DLD1 (cell line): ENCODE results near the gene RAP2A.

ENCODE experiments used
- in situ Hi-C: cut with HindIII; loops from 2 replicates; pipeline ENCODE4 v1.10.0; 2017; ENCODE audit warnings: low sequenced_read_pairs

Gene RAP2A

DNA sequence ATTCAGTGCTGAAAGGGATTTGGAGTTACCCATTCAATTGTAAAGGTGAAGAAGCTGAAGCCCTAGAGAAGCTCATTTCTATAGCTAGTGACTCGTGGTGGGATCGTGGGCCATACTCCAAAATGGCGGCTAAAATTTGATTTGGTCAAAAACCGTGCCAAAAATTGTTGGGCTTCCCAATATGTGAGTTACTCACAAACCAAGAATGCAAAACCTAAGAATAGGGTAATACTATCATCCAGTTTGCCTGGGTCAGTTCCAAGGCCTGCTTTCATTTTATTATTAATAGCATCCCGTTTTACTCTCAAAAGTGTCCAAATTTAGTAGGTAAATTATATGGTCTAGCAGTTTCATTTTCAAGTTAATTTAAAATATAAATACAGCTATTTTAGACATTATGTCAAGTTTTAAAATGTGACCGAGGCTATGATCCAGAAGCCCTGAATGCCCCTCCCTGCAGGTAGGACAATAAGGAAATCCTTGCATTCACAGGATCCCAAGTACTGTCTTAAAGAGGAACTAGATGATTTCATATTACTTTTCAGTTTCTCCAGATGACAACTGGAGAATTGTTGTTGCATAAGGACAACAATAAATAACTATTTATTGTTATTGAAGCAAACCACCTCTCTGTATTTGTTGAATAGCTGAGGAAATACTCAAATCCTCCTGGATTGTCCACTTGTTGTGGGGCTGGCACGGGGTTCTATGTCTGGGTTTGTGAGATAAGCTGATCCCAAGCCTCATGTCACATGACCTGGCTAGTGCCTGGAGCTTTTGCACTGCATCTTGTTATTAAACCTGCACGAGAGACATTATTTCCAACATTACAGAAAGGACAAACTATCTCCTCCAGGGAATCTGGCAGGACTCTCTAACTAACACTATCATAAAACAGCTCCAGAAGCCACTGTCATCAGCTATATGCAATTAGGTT is 11.6 kb upstream of the RAP2A start:
- in situ Hi-C loops: no loop called here

DNA sequence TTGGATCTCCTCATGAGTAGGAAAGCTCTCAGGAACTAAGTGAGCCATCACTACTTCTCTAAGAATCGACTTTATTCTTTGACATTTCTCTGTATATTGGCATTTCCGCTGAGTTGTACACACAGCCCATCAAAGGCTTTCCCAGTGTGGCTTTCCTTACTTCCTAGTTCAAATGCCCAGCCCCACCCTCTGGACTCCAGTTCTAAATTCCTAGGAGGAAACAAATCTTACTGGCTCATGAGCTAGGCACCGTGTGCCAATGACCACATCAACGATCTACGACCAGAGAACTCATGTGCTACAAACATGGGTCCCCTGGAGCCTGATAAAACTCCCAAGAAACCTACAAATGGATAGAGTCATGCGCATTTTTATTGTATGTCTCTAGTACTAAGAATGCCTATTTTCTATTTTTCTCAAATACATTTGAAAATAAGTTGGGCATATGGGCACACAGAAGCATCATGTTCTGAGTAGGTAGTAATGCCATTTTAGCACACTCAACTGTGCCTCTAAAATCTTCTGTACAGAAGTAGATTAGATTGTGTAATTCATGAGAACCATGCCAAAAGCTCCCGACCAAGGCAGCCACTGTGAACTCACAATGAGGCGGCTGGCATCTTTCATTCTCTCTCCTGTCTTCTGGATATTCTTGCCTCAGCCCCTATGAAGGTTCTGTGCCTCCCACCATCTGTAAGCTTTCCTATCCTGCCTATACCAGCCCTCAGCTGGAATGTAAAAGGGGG is 10.5 kb upstream of the RAP2A start:
- in situ Hi-C loops: no loop called here

DNA sequence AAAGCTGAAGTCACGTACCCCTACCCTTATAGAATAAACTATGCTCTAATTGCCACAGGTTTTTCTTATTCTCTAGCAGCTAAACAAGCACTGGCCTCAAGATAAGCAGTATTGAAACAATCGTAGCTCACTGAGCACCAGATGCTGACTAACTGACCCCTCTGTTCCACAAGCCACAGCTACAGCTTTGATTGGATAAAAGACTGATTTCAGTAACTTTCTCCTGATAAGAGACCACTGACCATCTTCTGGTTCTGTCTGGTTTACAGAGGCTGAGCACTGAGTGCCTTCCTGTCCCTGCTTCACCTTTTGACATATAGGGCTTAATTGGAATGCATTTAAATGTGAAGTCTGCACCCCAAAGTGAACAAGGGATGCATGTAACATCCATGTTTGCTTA is 8.4 kb upstream of the RAP2A start:
- in situ Hi-C loops: loop anchor here (25.0 kb wide), 1 partner anchor 587 kb away; no protein-coding TSS in a partner anchor

DNA sequence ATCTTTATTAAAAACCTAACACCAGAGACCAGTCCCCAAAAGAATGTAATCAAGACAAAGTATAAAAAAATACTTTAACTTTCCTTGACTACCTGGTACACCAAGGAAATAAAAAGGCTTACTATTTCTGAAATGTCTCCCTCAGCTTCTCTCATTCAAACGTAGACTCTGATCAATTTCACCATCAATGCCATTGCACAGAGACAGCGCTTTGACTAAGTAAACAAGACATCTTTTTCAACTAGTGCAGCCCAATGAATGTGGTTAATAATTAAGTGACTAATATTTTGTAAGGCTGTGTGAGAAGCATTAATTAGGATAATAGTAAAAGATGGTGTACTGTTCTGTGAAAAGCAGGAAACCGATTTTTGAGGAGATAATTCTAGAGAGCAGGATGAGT is 7.3 kb upstream of the RAP2A start:
- in situ Hi-C loops: loop anchor here (25.0 kb wide), 1 partner anchor 586 kb away; no protein-coding TSS in a partner anchor

DNA sequence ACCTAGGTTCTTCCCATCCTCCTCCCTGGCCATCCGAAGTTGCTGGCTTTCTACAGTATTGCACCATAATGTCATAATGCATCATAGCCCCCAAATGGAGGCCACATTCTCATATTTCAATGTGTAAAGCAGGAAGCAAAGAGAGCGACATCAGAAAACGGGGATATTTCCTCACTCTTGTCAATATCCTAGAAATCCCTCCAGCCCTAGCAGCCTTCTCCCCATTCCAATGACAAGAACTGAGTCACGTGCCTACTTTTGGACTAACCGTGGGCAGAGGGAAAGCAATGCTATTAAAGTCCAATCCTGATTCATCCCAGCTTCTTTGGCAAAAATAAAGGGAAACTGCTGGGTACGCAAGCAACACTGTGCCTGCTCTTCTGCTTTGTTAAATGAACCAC is 4.3 kb upstream of the RAP2A start:
- in situ Hi-C loops: loop anchor here (25.0 kb wide), 1 partner anchor 583 kb away; no protein-coding TSS in a partner anchor

DNA sequence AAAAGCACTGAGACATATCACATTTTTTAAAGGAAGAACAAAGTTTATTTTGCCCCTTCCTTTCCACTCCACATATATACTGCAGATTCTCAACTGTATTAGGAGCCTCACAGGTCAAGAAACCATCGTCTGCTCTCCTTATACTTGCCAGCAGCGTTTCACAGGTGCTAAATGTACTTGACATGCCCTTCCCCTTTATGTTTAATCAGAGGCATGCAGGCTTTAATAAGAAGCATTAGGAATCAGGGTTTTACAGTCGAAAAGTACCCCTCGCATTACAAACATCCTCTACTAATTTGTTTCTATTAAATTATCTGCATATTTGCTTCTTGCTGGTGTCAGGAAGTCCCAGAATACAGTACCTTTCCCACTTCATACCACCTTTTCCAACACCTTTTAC is 3.7 kb upstream of the RAP2A start:
- in situ Hi-C loops: loop anchor here (25.0 kb wide), 1 partner anchor 582 kb away; no protein-coding TSS in a partner anchor

DNA sequence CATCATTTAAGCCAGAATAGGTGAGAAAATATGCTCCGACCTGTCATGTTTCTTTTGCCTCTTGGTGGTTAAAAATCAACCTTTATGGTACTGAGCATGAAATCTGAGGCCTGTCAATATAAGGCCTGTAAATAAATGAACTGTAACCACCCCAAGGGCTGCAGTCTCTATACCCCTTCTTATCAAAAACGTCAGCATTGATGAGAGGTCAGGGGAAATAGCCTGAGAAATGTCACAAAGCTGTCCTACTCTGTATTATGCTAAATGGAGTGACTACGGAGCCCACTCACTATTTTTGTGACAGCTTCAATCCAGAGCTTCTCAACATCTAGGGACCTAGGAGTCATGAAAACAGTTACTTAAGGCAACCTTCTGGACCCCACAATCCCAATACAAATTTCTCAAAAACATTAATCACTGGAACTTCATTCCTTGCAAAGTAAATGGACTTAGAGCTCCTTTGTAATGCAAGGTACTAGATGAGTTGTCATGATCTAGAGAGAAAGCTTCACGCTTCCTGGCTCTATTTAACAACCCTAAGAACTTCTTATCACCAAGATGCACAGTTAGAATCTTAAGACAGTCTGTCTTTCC is 2.7 kb upstream of the RAP2A start:
- in situ Hi-C loops: loop anchor here (25.0 kb wide), 1 partner anchor 581 kb away; no protein-coding TSS in a partner anchor

DNA sequence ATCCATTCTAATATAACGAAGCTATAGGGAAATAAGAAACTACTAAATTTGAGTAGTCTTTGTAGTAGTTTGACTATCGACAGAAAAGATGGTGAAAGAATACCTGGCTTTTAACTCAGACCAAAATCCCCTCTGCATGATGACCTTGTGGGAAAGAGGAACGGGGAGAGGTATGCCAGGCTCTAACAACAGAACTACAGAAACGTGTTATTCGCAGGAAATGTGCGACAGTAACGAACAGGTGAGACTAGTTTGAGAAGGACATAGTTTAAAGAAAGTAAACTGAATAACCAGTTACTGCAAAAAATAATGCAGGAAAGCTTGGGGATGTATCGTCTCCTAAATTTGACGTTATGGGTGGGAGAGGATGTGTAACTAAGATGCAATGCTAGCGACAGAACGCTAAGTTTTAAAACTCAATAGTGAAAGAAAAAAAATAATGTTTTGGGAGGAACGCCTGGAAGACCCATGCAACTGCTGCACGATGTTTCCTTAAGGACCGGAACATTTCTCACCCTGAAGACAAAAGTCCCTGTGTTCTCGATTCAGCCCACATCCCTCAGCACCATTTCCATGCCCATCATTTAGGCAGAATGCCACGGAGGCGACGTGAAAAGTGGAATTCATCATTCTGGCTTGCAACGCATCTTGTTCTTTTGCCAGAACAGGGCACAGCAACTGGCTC is 1.6 kb upstream of the RAP2A start:
- in situ Hi-C loops: loop anchor here (25.0 kb wide), 1 partner anchor 580 kb away; no protein-coding TSS in a partner anchor

DNA sequence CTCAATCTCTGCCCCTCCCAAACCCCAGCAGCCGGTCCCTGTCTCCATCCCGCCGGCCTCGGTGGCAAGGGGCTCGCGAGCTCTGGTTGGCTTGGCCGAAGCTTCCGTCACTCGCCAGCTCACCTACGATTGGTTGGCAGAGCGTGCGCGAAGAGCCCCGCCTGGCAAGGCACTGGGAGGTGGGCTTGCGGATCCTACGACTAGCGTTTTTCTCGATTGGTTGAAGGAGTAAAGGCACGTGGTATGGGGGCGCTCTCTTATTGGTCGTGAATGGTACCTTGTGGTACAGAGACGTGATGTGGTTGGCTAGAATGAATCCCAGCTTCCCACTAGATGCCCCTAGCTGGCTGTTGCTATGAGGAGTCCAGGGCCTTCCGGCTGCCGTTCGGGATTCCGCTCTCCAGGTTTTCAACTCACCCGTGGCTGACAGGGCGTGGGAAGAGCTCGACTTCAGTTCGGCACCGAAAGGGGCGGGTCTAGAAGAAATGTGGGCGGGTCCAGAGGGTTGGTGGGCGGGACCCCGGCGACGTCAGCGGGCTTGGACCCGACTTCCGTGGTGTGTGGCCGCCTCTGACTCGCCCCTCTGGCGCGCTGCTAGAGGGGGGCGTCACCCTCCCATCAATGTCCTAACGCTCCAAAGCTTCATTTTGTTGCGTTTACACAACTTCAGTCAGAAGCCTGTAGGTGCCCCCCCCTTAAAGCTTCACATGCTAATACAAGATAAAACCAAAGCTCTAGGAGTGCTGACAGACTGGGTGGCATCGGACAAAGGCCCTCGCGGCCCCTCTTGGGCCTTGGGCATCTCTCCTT is 847 bp upstream of the RAP2A start:
- in situ Hi-C loops: loop anchor here (25.0 kb wide), 1 partner anchor 579 kb away; no protein-coding TSS in a partner anchor

DNA sequence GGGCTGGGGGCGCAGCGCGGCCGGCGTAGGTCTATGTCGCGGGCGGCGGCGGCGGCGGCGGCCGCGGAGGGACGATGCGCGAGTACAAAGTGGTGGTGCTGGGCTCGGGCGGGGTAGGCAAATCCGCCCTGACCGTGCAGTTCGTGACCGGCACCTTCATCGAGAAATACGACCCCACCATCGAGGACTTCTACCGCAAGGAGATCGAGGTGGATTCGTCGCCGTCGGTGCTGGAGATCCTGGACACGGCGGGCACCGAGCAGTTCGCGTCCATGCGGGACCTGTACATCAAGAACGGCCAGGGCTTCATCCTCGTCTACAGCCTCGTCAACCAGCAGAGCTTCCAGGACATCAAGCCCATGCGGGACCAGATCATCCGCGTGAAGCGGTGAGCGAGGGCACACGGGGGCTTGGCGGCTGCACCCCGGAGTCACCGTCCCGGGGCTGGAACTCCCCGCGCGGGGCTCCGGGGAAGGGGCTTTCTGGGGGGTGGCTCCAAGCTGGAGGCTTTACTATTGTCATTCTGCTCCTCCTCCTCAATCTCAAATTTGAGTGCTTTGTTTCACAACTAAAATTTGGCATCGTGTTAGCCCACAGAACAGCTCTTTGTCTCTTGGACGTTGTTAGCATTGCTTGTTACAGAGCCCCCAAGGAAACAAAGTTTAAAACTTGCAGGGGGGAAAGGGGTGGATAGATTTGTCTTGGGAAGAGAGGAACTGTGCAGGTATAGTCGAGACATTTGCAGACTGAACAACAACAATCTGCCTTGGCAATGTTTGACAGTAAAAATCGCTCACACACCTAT is 630 bp downstream of the RAP2A start:
- in situ Hi-C loops: loop anchor here (25.0 kb wide), 1 partner anchor 578 kb away; no protein-coding TSS in a partner anchor

DNA sequence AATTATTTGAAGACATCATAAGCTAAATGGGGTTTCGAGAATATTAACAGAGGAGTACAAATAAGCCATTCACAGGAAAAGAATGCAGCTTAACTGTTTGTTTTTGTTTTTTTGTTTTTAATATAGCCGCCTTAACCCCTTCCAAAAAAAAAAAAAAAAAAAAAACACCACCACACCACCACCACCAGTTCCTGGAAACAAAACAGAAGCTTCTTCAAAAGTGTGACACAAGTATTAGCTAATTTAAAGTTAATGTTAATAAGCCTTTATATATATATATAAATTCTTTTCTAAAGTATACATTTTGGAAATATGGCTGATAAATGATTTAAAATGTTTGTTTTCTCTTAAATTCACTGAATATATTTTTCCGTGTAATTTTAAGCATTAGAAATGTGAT is 1.4 kb downstream of the RAP2A start:
- in situ Hi-C loops: loop anchor here (25.0 kb wide), 1 partner anchor 577 kb away; no protein-coding TSS in a partner anchor

DNA sequence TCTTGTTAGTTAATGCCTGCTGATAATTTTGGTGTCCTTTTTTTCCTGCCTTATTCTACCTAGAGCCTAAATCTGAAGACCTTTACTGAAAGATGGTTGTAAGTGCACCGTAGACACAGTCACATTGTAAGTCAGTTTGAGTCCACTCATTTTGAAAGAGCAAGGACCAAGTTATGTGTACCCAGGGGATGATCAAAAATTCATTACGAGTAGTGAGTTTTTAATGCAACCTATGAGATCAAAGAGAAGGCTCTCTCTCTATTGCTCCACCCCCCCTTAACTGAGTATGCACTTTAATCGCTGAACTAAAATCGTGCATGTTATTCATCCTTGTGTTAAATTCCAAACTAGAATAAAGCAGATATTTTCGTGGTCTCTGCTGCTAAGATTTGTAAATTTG is 1.8 kb downstream of the RAP2A start:
- in situ Hi-C loops: loop anchor here (25.0 kb wide), 1 partner anchor 577 kb away; no protein-coding TSS in a partner anchor

DNA sequence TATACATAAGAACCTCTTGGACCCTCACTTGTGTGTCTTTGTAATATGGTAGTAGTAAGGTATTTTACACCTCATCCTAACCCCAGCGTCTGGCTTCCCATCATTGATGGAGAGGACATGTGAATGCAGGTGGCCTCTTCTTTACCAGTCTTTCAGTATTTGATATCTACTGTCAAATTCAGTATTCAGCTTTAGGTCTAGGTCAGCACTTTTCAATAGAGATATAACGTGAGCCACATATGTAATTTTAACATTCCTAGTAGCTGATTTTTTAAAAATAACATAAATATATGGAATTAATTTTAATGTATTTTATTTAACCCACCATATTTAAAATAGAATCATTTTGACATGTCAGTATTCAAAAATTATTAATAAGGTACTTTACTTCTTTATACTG is 2.9 kb downstream of the RAP2A start:
- in situ Hi-C loops: loop anchor here (25.0 kb wide), 1 partner anchor 575 kb away; no protein-coding TSS in a partner anchor

DNA sequence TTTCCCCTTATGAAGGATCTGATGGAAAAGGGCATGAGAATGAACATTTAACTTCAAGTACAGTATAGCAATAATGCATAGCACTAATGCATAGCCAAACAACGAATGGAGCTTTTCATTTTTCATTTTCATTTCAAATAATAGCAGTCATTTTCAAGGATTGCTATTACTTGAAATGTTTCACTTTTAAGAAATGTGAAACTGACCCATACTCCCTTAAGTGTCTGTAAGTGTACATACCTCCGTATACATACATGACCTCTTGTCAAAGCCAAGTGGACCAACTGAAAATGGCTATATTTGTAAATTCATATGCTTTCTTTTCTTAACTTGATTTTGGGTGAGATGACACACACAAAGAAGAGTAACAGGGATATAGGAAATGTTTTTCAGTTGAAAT is 3.8 kb downstream of the RAP2A start:
- in situ Hi-C loops: loop anchor here (25.0 kb wide), 1 partner anchor 575 kb away; no protein-coding TSS in a partner anchor

DNA sequence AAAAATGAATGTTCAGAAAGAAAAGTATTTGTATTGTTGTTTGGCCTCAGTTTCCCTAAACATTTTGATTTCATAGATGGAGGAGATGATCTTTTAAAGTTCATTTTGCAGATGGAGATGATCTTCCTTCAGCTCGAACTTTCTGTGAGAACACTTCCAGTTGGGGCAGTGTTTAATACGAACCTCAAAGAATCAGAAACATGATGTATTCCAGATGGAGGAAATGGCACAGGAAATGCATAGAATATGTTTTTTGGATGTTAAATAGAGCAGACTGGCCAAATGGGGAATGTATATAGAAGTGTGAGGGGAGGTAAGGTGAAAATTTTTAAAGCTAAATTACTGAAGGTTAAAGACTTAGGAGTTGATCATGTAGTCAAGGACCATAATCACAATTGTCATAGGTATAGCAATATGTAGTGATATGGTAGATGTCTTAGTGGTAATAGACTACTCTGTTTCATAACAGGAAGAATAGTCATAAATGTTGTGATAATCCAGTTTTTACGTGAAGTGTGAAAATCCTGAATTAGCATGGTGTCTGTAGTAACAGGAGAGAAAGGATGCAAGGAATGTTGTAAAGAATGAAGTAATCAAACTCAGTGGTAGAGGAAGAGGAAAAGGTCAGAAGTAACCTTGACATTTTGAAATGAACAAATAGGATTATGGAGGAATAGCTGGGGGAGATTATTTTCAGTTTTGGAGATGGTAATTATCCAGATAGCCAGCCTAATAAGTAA is 5.1 kb downstream of the RAP2A start:
- in situ Hi-C loops: loop anchor here (25.0 kb wide), 1 partner anchor 573 kb away; no protein-coding TSS in a partner anchor

DNA sequence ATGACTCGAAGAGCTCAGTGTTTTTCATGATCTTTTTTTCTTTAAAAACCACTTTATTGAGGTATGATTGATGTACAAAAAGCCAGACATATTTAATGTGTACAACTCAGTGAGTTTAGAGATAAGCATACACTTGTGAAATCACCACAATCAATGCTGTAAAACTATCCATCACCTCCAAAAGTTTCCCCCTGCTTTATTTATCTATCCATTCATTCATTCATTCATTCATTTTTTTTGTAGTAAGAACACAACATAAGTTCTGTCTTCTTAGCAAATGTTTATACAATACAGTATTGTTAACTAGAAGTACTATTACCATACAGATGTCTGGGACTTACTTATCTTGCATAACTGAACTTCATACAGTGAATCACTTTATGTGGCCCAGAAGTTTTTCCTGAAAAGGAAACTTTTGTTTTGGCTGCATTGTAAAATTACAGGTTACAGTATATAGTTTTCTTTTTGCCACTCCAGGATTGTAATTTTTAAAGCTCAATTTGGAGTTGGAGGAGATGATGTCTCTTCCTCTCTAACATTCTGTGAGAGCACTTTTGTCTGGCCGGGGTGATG is 6.7 kb downstream of the RAP2A start:
- in situ Hi-C loops: loop anchor here (25.0 kb wide), 1 partner anchor 572 kb away; no protein-coding TSS in a partner anchor

DNA sequence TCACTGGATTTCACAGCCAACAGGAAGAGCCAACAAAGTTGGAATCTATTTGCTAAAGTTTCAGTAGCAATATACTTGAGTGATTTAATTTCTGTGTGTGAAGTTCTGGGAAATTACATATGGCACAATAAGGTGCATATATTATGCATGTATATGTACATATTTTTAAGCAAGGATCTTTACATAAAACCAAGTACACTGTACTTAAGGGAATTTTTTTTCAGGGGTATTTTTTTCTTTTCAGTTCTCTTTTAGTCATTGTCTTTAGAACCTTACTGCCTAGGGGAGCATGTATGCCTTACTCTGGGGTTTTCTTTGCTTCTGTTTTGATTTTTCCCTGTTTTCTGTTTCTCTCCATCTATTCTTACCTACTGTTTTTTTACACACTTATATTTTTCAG is 7.4 kb downstream of the RAP2A start:
- in situ Hi-C loops: loop anchor here (25.0 kb wide), 1 partner anchor 571 kb away; no protein-coding TSS in a partner anchor
